NCI-H748 (cell line): ENCODE measurements around the gene PCDHB15.
"Not testable (repeated sequence)": the region's sequence is repeated elsewhere in the genome, so short reads cannot be mapped to it uniquely, and the experiment has no call there.

Source experiments
- DNase-seq: peaks from one replicate; lab custom pipeline; 2025; ENCODE audit not compliant: unreplicated experiment; lab: John Stamatoyannopoulos, UW

PCDHB15 gene

DNA sequence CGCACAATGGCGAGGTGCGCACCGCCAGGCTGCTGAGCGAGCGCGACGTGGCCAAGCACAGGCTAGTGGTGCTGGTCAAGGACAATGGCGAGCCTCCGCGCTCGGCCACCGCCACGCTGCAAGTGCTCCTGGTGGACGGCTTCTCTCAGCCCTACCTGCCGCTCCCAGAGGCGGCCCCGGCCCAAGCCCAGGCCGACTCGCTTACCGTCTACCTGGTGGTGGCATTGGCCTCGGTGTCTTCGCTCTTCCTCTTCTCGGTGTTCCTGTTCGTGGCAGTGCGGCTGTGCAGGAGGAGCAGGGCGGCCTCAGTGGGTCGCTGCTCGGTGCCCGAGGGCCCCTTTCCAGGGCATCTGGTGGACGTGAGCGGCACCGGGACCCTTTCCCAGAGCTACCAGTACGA is 2.2 kb downstream of the PCDHB15 start:
- not testable (repeated sequence) for DNase-seq

GRCh38 chr5:141250576-141250975 is 5.4 kb downstream of the PCDHB15 start:
- DNase-seq = peak; percentile 18

DNA sequence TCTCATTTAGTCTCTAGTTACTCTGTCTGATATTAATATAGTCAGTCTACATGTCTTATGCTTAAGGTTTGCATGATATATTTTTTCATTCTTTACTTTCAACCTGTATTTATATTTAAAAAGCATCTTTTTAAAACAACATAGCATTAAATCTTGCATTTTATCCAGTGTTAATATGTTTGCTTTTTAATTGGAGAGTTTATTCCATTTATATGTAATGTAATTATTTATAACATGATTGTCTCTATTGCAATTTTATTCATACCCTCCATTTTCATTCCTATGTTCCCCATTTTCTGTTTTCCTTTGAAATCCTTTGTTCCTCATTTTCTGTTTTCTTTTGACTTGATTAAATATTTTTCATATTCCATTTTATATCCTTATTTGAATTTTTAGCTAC is 13.3 kb downstream of the PCDHB15 start:
- DNase-seq = no peak

GRCh38 chr5:141258948-141259347 is 13.8 kb downstream of the PCDHB15 start:
- no peak for DNase-seq

- DNase-seq = peak; percentile 34
These were observed 15.5 kb downstream of the PCDHB15 start for GRCh38 chr5:141260458-141261237.

GRCh38 chr5:141261238-141261546 is 16.0 kb downstream of the PCDHB15 start:
- no peak for DNase-seq

GRCh38 chr5:141269195-141269594 is 24.0 kb downstream of the PCDHB15 start:
- DNase-seq = no peak

DNA sequence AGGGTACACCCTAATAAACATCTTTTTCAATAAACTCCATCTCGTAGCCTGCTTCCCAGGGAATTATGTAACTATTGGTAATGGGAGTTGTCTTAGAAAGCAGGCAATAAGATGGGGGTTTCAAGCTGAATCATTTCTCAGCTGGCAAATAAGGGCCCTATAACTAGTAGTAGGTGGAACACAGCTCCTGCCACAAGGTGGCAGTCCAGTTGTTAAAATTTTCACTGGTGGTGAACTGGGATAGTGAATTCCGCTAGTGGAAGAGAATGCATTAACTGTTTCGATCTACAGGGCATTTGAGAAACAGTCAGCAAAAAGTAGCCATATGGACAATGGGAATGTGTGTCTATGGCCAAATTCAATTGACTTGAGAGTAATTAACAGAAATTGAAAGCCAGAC is 27.7 kb downstream of the PCDHB15 start:
- DNase-seq = peak; percentile 9

DNA sequence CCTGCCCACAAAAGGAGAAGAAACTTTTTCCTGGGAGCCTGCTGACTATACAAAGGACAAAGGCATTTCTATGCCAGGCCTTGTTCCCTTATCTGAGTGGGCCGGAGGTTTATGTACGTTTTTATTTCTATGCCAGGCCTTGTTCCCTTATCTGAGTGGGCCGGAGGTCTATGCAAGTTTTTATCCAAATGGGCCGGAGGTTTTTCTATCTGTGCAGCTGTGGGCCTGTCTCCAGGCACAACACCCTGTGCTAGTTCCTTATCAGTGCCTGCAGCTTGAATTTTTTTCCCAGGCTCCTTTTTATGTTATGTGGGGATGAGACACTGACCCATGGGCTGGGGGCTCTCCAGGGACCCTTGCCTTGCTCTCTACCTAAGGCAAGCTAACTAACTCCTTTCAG is 53.2 kb downstream of the PCDHB15 start:
- no peak for DNase-seq
